CD4-positive, alpha-beta T cell (primary cell): ENCODE results near the gene SEC61A1. TPM values are rescaled to one million over a fixed set of nuclear protein-coding genes. Genes with fewer than 3 reads are reported as not detected.

Experiments
- ATAC-seq: fragments of 200-7000 bp; cut with Tn5 transposase; one replicate; pipeline ENCODE4 v1.10.0; 2022; ENCODE audit warnings: mild to moderate bottlenecking; ENCODE audit not compliant: poor library complexity
- CTCF ChIA-PET: fragments of 350-600 bp; sonication (Branson Sonifier 250); formaldehyde crosslinking; loops from one replicate; lab custom pipeline; 2021; ENCODE audit warnings: antibody characterized with exemption, inconsistent platforms; lab: Charles Lee
- POLR2A ChIA-PET: fragments of 350-600 bp; sonication (Branson Sonifier 250); formaldehyde crosslinking; loops from one replicate; lab custom pipeline; 2021; ENCODE audit warnings: antibody characterized with exemption, inconsistent platforms; lab: Charles Lee
- DNase-seq, 14 experiments: peaks; one replicate each; pipeline ENCODE4 v3.0.0-alpha.2; 2013 to 2020; ENCODE audit warnings: mixed read lengths in 2 of 14
- H3K27ac ChIP-seq, 2 donors: one replicate each; pipeline versions ENCODE4 v1.5.1 to v1.7.0; 2013; ENCODE audit warnings: low read length in 2 of 2, low read depth in 1 of 2, mild to moderate bottlenecking in 1 of 2
- H3K27me3 ChIP-seq, 2 experiments: 1 replicate in 1 of 2; 2 replicates in 1 of 2; pipeline versions ENCODE4 v1.6.1 to v1.7.0; 2013; ENCODE audit warnings: low read length in 2 of 2, control low read depth in 1 of 2, mild to moderate bottlenecking in 1 of 2, moderate library complexity in 1 of 2; ENCODE audit not compliant: insufficient read depth in 2 of 2, control insufficient read depth in 1 of 2
- H3K36me3 ChIP-seq: one replicate; pipeline ENCODE4 v1.6.1; 2013; ENCODE audit warnings: low read length, control low read depth; ENCODE audit not compliant: insufficient read depth
- H3K4me1 ChIP-seq: one replicate; pipeline ENCODE4 v1.6.1; 2013; ENCODE audit warnings: low read length, control low read depth; ENCODE audit not compliant: insufficient read depth
- H3K4me3 ChIP-seq: one replicate; pipeline ENCODE4 v1.5.1; 2013; ENCODE audit warnings: mild to moderate bottlenecking, low read length, moderate library complexity
- H3K9me3 ChIP-seq, 2 experiments: 1 replicate in 1 of 2; 2 replicates in 1 of 2; pipeline versions ENCODE4 v1.6.1 to v1.7.0; 2013; ENCODE audit warnings: low read length in 2 of 2, mild to moderate bottlenecking in 2 of 2, control low read depth in 1 of 2, moderate library complexity in 1 of 2; ENCODE audit not compliant: control insufficient read depth in 1 of 2, insufficient read depth in 1 of 2
- H3K27ac Mint-ChIP-seq: one replicate; pipeline ENCODE4 v1.8.0; 2020; ENCODE audit warnings: mixed read lengths
- H3K27me3 Mint-ChIP-seq: one replicate; pipeline ENCODE4 v1.8.0; 2021; ENCODE audit warnings: mixed read lengths
- H3K36me3 Mint-ChIP-seq: one replicate; pipeline ENCODE4 v1.8.0; 2021; ENCODE audit warnings: low read depth, mixed read lengths
- H3K4me1 Mint-ChIP-seq: one replicate; pipeline ENCODE4 v1.8.0; 2021; ENCODE audit warnings: low read depth, mixed read lengths
- H3K4me3 Mint-ChIP-seq: one replicate; pipeline ENCODE4 v1.8.0; 2020; ENCODE audit warnings: mild to moderate bottlenecking, mixed read lengths
- H3K9me3 Mint-ChIP-seq: one replicate; pipeline ENCODE4 v1.8.0; 2020; ENCODE audit warnings: mixed read lengths
- intact Hi-C, 2 experiments: fragments of 100-400 bp; cut with DNase I in 1 of 2; cut with micrococcal nuclease in 1 of 2; formaldehyde crosslinking; loops; one replicate each; pipeline versions ENCODE4 v1.15.1 to v1.9.0; 2023 to 2025; cut with DNase I, micrococcal nuclease
- total RNA-seq, 174 experiments: library from RNA in 2 of 174; stranded (reverse) in 2 of 174; gene quantifications; one replicate each; pipeline ENCODE4 v1.2.3 and lab custom pipeline; 2021 to 2026
- TF ChIP-seq, protein P1 (sequence below): fragments of 200-600 bp; IDR thresholded peaks from one replicate; pipeline ENCODE4 v1.8.0; 2022; ENCODE audit warnings: antibody characterized with exemption, mild to moderate bottlenecking

SEC61A1 gene
- total RNA-seq, 2 experiments from 2014 or later, result 127 to 139 TPM

DNA sequence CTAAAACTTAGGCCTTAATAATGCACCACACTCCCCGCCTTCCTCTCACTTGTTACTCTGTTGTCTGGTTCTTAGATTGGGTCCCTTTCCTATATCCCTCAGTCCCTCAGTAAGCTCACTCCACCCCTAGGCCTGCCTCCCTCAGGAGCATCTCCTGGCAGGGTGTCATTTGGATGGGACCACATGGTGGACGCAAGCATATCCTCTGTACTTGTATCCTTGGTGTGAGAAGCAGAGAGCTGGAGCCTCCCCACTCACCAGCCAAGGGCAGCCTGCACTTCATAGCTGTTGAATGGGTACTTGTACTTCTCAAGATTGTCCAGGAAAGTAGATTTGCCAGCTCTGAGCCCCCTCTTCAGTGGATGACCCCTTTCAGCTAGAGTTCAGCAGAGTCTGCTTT, 11.6 kb downstream of the SEC61A1 start:
- H3K36me3 ChIP-seq, result peaks cover 98% of the 10 kb centered on the region
- H3K9me3 Mint-ChIP-seq, result no peaks in the 10 kb centered on the region
- DNase-seq, result no peak
- H3K27ac Mint-ChIP-seq, result no peak overlapping the region
- no peaks in the 10 kb centered on the region for H3K27me3 Mint-ChIP-seq
- ChIA-PET POLR2A (interaction anchor here (0.7 kb wide), 1 partner anchor 11 kb away, joined by 4 read pairs; the partner anchor contains the start of gene SEC61A1), CTCF (interaction anchor here (0.9 to 1.7 kb wide), 2 partner anchors 12 to 70 kb away, joined by 3 to 6 read pairs; no protein-coding TSS in a partner anchor)
- no peak overlapping the region for H3K4me3 ChIP-seq
- no peak overlapping the region for H3K4me3 Mint-ChIP-seq
- peaks cover 99% of the 10 kb centered on the region for H3K36me3 Mint-ChIP-seq
- ATAC-seq, result no peak
- no peaks in the 10 kb centered on the region for H3K9me3 ChIP-seq
- H3K27ac ChIP-seq, result no peak overlapping the region
- intact Hi-C loops, result no loop called here
- TF ChIP-seq, protein P1, sequence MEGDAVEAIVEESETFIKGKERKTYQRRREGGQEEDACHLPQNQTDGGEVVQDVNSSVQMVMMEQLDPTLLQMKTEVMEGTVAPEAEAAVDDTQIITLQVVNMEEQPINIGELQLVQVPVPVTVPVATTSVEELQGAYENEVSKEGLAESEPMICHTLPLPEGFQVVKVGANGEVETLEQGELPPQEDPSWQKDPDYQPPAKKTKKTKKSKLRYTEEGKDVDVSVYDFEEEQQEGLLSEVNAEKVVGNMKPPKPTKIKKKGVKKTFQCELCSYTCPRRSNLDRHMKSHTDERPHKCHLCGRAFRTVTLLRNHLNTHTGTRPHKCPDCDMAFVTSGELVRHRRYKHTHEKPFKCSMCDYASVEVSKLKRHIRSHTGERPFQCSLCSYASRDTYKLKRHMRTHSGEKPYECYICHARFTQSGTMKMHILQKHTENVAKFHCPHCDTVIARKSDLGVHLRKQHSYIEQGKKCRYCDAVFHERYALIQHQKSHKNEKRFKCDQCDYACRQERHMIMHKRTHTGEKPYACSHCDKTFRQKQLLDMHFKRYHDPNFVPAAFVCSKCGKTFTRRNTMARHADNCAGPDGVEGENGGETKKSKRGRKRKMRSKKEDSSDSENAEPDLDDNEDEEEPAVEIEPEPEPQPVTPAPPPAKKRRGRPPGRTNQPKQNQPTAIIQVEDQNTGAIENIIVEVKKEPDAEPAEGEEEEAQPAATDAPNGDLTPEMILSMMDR, result no peak
- H3K27me3 ChIP-seq, result no peaks in the 10 kb centered on the region
- H3K4me1 Mint-ChIP-seq, result peaks cover 3% of the 10 kb centered on the region
- H3K4me1 ChIP-seq, result no peaks in the 10 kb centered on the region

DNA sequence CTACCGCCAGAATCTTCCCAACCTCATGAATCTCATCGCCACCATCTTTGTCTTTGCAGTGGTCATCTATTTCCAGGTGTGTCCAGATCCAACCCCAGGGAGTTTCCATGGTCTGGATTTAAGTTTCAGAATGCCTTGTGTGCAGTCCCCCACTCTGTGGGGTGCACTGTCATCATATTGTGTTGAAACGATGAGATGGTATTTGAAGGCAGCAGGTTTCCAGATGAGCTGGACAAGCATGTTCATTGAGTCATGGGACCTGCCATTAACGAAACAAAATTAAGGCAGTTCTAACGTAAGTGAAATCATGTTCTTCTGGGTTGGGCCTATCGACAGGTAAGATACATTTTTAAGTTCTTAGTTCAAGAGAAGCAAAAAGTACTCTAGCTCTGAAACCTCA, 12.7 kb downstream of the SEC61A1 start:
- Histone ChIP-seq H3K9me3 (no peaks in the 10 kb centered on the region), H3K27me3 (no peaks in the 10 kb centered on the region), H3K27ac (no peak overlapping the region), H3K4me1 (no peaks in the 10 kb centered on the region), H3K36me3 (peaks cover 98% of the 10 kb centered on the region), H3K4me3 (no peak overlapping the region)
- no peak overlapping the region for H3K4me3 Mint-ChIP-seq
- peaks cover 99% of the 10 kb centered on the region for H3K36me3 Mint-ChIP-seq
- ATAC-seq, result no peak
- H3K27ac Mint-ChIP-seq, result no peak overlapping the region
- H3K27me3 Mint-ChIP-seq, result no peaks in the 10 kb centered on the region
- CTCF ChIA-PET, result interaction anchor here (0.9 to 1.7 kb wide), 2 partner anchors 11 to 69 kb away, joined by 3 to 6 read pairs; no protein-coding TSS in a partner anchor
- H3K9me3 Mint-ChIP-seq, result no peaks in the 10 kb centered on the region
- DNase-seq, result no peak
- peaks cover 3% of the 10 kb centered on the region for H3K4me1 Mint-ChIP-seq
- TF ChIP-seq, protein P1, result no peak
- POLR2A ChIA-PET, result interaction anchor here (1.0 kb wide), 1 partner anchor 8 kb away, joined by 3 read pairs; no protein-coding TSS in a partner anchor
- intact Hi-C loops, result no loop called here

DNA sequence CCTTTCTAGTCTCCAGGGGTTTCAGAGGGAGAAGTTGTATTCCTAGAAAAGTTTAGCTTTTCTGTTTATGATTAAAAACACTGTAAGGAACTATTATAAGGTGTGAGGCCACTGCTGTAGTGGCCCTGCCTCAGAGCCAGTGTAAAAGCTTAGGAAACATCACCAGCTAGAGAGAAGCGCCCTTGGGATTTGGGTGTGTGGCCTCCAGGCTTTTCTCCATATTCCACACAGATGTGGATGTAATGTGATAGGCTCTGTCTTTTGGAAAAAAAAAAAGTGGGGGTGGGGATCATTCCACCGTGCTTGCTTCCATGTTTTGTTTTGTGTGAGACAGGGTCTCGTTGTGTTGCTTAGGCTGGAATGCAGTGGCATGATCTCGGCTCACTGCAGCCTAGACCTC, 13.9 kb downstream of the SEC61A1 start:
- no peaks in the 10 kb centered on the region for H3K27me3 ChIP-seq
- H3K4me1 ChIP-seq, result no peaks in the 10 kb centered on the region
- ATAC-seq, result no peak
- no peak overlapping the region for H3K27ac Mint-ChIP-seq
- TF ChIP-seq, protein P1, result no peak
- H3K4me3 ChIP-seq, result no peak overlapping the region
- no peak for DNase-seq
- H3K9me3 Mint-ChIP-seq, result no peaks in the 10 kb centered on the region
- H3K36me3 Mint-ChIP-seq, result peaks cover 99% of the 10 kb centered on the region
- intact Hi-C loops, result no loop called here
- ChIA-PET POLR2A (interaction anchor here (1.0 kb wide), 1 partner anchor 7 kb away, joined by 3 read pairs; no protein-coding TSS in a partner anchor), CTCF (no interaction called here)
- H3K4me3 Mint-ChIP-seq, result no peak overlapping the region
- peaks cover 3% of the 10 kb centered on the region for H3K4me1 Mint-ChIP-seq
- no peak overlapping the region for H3K27ac ChIP-seq
- H3K27me3 Mint-ChIP-seq, result no peaks in the 10 kb centered on the region
- H3K9me3 ChIP-seq, result peaks cover 0 to 5% of the 10 kb centered on the region in 2 experiments
- peaks cover 98% of the 10 kb centered on the region for H3K36me3 ChIP-seq
